ENCODE measurements around the gene FAH. TPM values are rescaled to one million over a fixed set of nuclear protein-coding genes. Genes with fewer than 3 reads are reported as not detected.

Gene FAH
- total RNA-seq, 1 experiment from 2014 or later: 21.5 TPM

GRCh38 chr15:80115021-80115420, 37.8 kb upstream of the FAH start:
- Histone ChIP-seq H3K4me2 (ENCODE audit: insufficient read depth, insufficient read length, low read length) (no peak overlapping the region), H3K27me3 (ENCODE audit: insufficient read depth, low read length) (no peaks in the 10 kb centered on the region), H2AK5ac (ENCODE audit: insufficient read length, low read length) (no peak overlapping the region), H3K9me3 (ENCODE audit: control insufficient read depth, low read depth, low read length) (no peaks in the 10 kb centered on the region), H3T11ph (ENCODE audit: low read length) (no peak overlapping the region), H3K27ac (ENCODE audit: insufficient read length, low read depth, low read length) (no peak overlapping the region), H3K23me2 (ENCODE audit: insufficient read length, low read depth, low read length, poor library complexity, severe bottlenecking) (no peaks in the 10 kb centered on the region), H4K20me1 (ENCODE audit: control insufficient read depth, insufficient read depth, insufficient read length) (no peaks in the 10 kb centered on the region), H3K9ac (ENCODE audit: extremely low read depth, insufficient read length, low read length) (no peak overlapping the region), H2BK12ac (ENCODE audit: insufficient read length, low read depth, low read length) (no peak overlapping the region), H4K5ac (ENCODE audit: insufficient read length, low read depth, low read length) (no peak overlapping the region), H3K79me2 (ENCODE audit: insufficient read depth, low read length) (peaks cover 5% of the 10 kb centered on the region; the same call in 1 of the 2 replicates), H3K4ac (ENCODE audit: low read depth, low read length) (no peak overlapping the region), H3K79me1 (ENCODE audit: insufficient read depth, low read depth, low read length, poor library complexity, severe bottlenecking) (no peaks in the 10 kb centered on the region), H2BK5ac (ENCODE audit: insufficient read length, low read length) (no peak overlapping the region), H3K56ac (ENCODE audit: insufficient read length, low read depth, low read length) (no peak overlapping the region), H4K91ac (ENCODE audit: insufficient read length, low read depth, low read length) (no peak overlapping the region), H3K14ac (ENCODE audit: insufficient read depth, low read length) (no peak overlapping the region), H2BK20ac (ENCODE audit: low read depth, low read length, poor library complexity, severe bottlenecking) (no peak overlapping the region), H2AFZ (ENCODE audit: low read length) (no peak overlapping the region), H2BK120ac (ENCODE audit: low read depth, low read length, poor library complexity, severe bottlenecking) (no peak overlapping the region), H2BK15ac (ENCODE audit: low read depth, low read length) (no peak overlapping the region), H4K8ac (replicated peaks; ENCODE audit: insufficient read length, low read depth, low read length) (no peak overlapping the region), H3K18ac (ENCODE audit: insufficient read length, low read depth, low read length) (no peak overlapping the region), H3K23ac (ENCODE audit: insufficient read length, low read depth, low read length) (no peak overlapping the region), H3K4me1 (ENCODE audit: insufficient read depth, low read length) (no peaks in the 10 kb centered on the region)
- DNase-seq: no peak
- H3K27me3 Mint-ChIP-seq (ENCODE audit: low read depth): no peaks in the 10 kb centered on the region
- no peak overlapping the region for H3K4me3 Mint-ChIP-seq
- H3K27ac Mint-ChIP-seq: peak overlapping the region in 1 of 3 experiments; percentile 59; a peak in 1 of 7 replicates
- H3K36me3 Mint-ChIP-seq (ENCODE audit: insufficient read depth in 1 of 3, low read depth in 3 of 3): no peaks in the 10 kb centered on the region
- WGBS (ENCODE audit: extremely low coverage, insufficient read length, low lambda C conversion rate): no CpG with 5 or more reads among the region's 1 CpG
- no peak for TF ChIP-seq CTCF (conservative IDR thresholded peaks at IDR 0.05)
- H3K9me3 Mint-ChIP-seq: no peaks in the 10 kb centered on the region
- H3K4me1 Mint-ChIP-seq: peaks cover 11 to 22% of the 10 kb centered on the region in 2 experiments

Data from H9 (cell line).